K562 (cell line): Measurements from ENCODE around the gene RAD23B.

ENCODE experiments used
- CTCF ChIP-seq, 3 experiments: IDR thresholded peaks in 2 of 3; conservative IDR thresholded peaks in 1 of 3; 2 replicates each; pipeline ENCODE4 v1.5.1; 2011 to 2012; ENCODE audit warnings: low read length in 3 of 3, mild to moderate bottlenecking in 3 of 3, control low read depth in 2 of 3, improper control_type of control experiment in 1 of 3, inconsistent platforms in 1 of 3, low read depth in 1 of 3, mixed read lengths in 1 of 3, moderate library complexity in 1 of 3; ENCODE audit not compliant: insufficient read depth in 2 of 3
- EP300 ChIP-seq: IDR thresholded peaks from 2 replicates; pipeline ENCODE4 v1.6.1; 2012; ENCODE audit warnings: low read length, improper control_type of control experiment
- EZH2 ChIP-seq: IDR thresholded peaks from 2 replicates; pipeline ENCODE4 v1.6.1; 2012; ENCODE audit warnings: low read depth, mild to moderate bottlenecking, inconsistent platforms, low read length, borderline replicate concordance
- FOXM1 ChIP-seq, 2 experiments: fragments of 450-650 bp in 1 of 2; sonication (generic) in 1 of 2; formaldehyde crosslinking in 1 of 2; IDR thresholded peaks; 2 replicates each; pipeline versions ENCODE4 v1.6.1 to v1.9.0; 2017 to 2022; ENCODE audit warnings: low read depth in 2 of 2, mild to moderate bottlenecking in 2 of 2, missing genetic modification reagents in 1 of 2, moderate library complexity in 1 of 2
- MEF2D ChIP-seq: conservative IDR thresholded peaks from 2 replicates; pipeline ENCODE4 v1.6.1; 2016; ENCODE audit warnings: low read depth, missing genetic modification characterization, missing compliant biosample characterization
- NCOA4 ChIP-seq: fragments of 450-650 bp; IDR thresholded peaks from 2 replicates; pipeline ENCODE4 v1.6.1; 2018; ENCODE audit warnings: mild to moderate bottlenecking; ENCODE audit not compliant: partially characterized antibody
- NONO ChIP-seq, 2 experiments: fragments of 200-400 bp in 1 of 2; fragments of 450-650 bp in 1 of 2; formaldehyde crosslinking in 1 of 2; IDR thresholded peaks; 2 replicates each; pipeline ENCODE4 v1.6.1; 2017; ENCODE audit warnings: low read depth in 2 of 2, mild to moderate bottlenecking in 2 of 2, moderate library complexity in 2 of 2, low read length in 1 of 2
- POLR2AphosphoS5 ChIP-seq: IDR thresholded peaks from 2 replicates; pipeline ENCODE4 v1.6.1; 2011; ENCODE audit warnings: mild to moderate bottlenecking, low read depth, low read length, moderate library complexity; ENCODE audit not compliant: control insufficient read depth, insufficient read depth
- SMAD4 ChIP-seq: fragments of 250-450 bp; sonication (Bioruptor Pico); conservative IDR thresholded peaks from 2 replicates; pipeline ENCODE4 v1.8.0; 2021; ENCODE audit warnings: inconsistent platforms, mild to moderate bottlenecking, moderate library complexity
- TCF7L2 ChIP-seq: fragments of 150-350 bp; IDR thresholded peaks from 2 replicates; pipeline ENCODE4 v1.6.1; 2016; ENCODE audit warnings: low read depth, mild to moderate bottlenecking, low read length, moderate library complexity
- TEAD1 ChIP-seq, 2 experiments: fragments of 450-650 bp in 1 of 2; sonication (generic) in 1 of 2; formaldehyde crosslinking; IDR thresholded peaks; 2 replicates each; pipeline versions ENCODE4 v1.4.0 to v1.8.0; 2020 to 2022; ENCODE audit warnings: mild to moderate bottlenecking in 2 of 2, missing genetic modification reagents in 1 of 2
- ZC3H11A ChIP-seq: IDR thresholded peaks from 2 replicates; pipeline ENCODE4 v1.6.1; 2012; ENCODE audit warnings: low read depth, low read length, improper control_type of control experiment
- ZNF282 ChIP-seq: sonication (generic); formaldehyde crosslinking; IDR thresholded peaks from 2 replicates; pipeline ENCODE4 v1.8.1; 2023; ENCODE audit warnings: missing genetic modification reagents
- ZNF57 ChIP-seq: fragments of 450-650 bp; formaldehyde crosslinking; IDR thresholded peaks from 2 replicates; pipeline ENCODE4 v1.4.0; 2020; ENCODE audit warnings: mild to moderate bottlenecking, moderate library complexity

GRCh38 chr9:107242073-107243030, 40.7 kb upstream of the RAD23B start:
- TF ChIP-seq ZC3H11A: no peak
- TF ChIP-seq ZNF57 (CRISPR knock-in tag): no peak
- TF ChIP-seq TCF7L2: no peak
- TF ChIP-seq CTCF (IDR thresholded peaks at IDR 0.05 in 2 of 3, conservative IDR thresholded peaks at IDR 0.05 in 1 of 3; ENCODE audit: insufficient read depth in 2 of 3, low read depth in 1 of 3, low read length in 3 of 3): no peak
- TF ChIP-seq ZNF282: no peak
- TF ChIP-seq POLR2AphosphoS5: no peak
- no peak for TF ChIP-seq MEF2D (tag)
- no peak for TF ChIP-seq EZH2
- no peak for TF ChIP-seq NCOA4
- TF ChIP-seq EP300: no peak
- TF ChIP-seq FOXM1 (IDR thresholded peaks at IDR 0.05; ENCODE audit: low read depth): no peak
- no peak for TF ChIP-seq FOXM1 (CRISPR knock-in tag; IDR thresholded peaks at IDR 0.05; ENCODE audit: low read depth)
- TF ChIP-seq SMAD4 (CRISPR knock-in tag): no peak
- TF ChIP-seq TEAD1 (CRISPR knock-in tag; IDR thresholded peaks at IDR 0.05): no peak
- no peak for TF ChIP-seq NONO (IDR thresholded peaks at IDR 0.05; ENCODE audit: low read depth in 2 of 2, low read length in 1 of 2)
